IgD-negative memory B cell (primary cell): ENCODE data around the gene LDLRAD4. TPM values are rescaled to one million over a fixed set of nuclear protein-coding genes. Genes with fewer than 3 reads are reported as not detected.

Experiments used
- H3K27ac Mint-ChIP-seq, 3 donors: one replicate each; pipeline ENCODE4 v1.8.0; 2020 to 2022; ENCODE audit warnings: mild to moderate bottlenecking in 3 of 3, mixed read lengths in 3 of 3, moderate library complexity in 1 of 3
- H3K27me3 Mint-ChIP-seq: one replicate; pipeline ENCODE4 v1.8.0; 2021; ENCODE audit warnings: mixed read lengths
- H3K36me3 Mint-ChIP-seq: one replicate; pipeline ENCODE4 v1.8.0; 2020; ENCODE audit warnings: mild to moderate bottlenecking, mixed read lengths
- H3K4me1 Mint-ChIP-seq, 3 donors: one replicate each; pipeline ENCODE4 v1.8.0; 2020 to 2022; ENCODE audit warnings: mixed read lengths in 3 of 3, mild to moderate bottlenecking in 1 of 3
- H3K4me3 Mint-ChIP-seq, 4 donors: one replicate each; pipeline ENCODE4 v1.8.0; 2020 to 2022; ENCODE audit warnings: mild to moderate bottlenecking in 4 of 4, mixed read lengths in 4 of 4, moderate library complexity in 3 of 4
- H3K9me3 Mint-ChIP-seq, 3 donors: one replicate each; pipeline ENCODE4 v1.8.0; 2020 to 2021; ENCODE audit warnings: mixed read lengths in 3 of 3, mild to moderate bottlenecking in 1 of 3
- polyA plus RNA-seq: library from polyadenylated mRNA; unstranded; fragments of 300-500 nt; fragmentation: Illumina TruSeq; gene quantifications from one replicate; pipeline ENCODE4 v1.2.3, GENCODE V29; 2021

Gene LDLRAD4
- polyA plus RNA-seq, 1 donor from 2014 or later, result 5.1 TPM

GRCh38 chr18:13580351-13580750, 361.8 kb downstream of the LDLRAD4 start:
- peaks cover 3% of the 10 kb centered on the region for H3K36me3 Mint-ChIP-seq
- H3K4me1 Mint-ChIP-seq, result peaks cover 43 to 46% (median 45%) of the 10 kb centered on the region in 3 donors
- peak overlapping the region in 1 of 4 donors; percentile 57 for H3K4me3 Mint-ChIP-seq
- no peaks in the 10 kb centered on the region for H3K27me3 Mint-ChIP-seq
- H3K27ac Mint-ChIP-seq, result peak overlapping the region in 1 of 3 donors; percentile 41
- no peaks in the 10 kb centered on the region for H3K9me3 Mint-ChIP-seq

DNA sequence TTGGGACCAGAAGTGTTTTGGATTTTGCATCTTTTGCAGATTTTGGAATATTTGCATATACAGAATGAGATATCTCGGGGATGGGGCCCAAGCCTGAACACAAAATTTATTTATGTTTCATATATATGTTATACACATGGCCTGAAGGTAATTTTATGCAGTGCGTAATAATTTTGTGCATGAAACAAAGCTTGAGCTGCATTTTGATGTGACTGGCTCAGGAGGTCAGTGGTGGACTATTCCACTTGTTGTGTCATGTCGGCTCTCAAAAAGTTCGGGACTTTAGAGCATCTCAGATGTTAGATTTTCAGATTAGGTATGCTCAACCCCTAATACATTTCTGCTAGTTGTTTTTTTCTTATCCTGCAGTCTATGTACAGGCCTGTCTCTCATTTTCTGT, 362.4 kb downstream of the LDLRAD4 start:
- Mint-ChIP-seq H3K27me3 (no peaks in the 10 kb centered on the region), H3K4me3 (no peak overlapping the region), H3K36me3 (peaks cover 1% of the 10 kb centered on the region), H3K27ac (peak overlapping the region in 1 of 3 donors; percentile 31), H3K4me1 (peaks cover 44 to 48% (median 45%) of the 10 kb centered on the region in 3 donors), H3K9me3 (no peaks in the 10 kb centered on the region)

DNA sequence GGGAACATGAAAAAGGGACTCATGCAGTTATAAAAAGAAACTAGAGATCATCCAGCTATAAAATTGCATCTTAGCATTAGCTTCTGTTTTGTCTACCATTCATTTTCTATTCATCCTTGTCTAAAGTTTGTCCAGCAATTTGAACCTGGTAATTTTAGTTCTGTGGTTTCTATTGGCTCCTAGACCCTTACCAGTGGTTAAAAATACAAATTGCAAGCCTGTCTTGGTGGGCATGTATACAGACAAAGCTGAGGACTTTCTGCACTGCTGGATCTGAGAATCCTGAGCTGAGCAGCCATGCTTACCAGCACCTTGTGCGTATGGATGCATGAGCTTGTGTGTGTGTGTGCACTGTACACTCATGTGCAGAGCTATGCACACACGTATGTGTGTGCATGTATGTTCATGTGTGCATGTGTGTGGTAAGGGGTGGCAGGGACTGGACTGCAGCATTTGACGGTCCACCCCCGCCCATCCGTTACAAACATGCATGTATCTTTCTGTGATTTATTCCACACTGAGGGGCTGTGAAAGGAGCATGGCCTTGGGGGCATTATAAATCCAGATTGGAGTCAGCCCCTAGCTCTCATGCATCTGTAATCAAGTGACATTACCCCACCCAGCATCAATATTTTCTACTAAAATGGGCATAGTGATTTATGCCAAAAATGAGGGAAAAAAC, 363.1 kb downstream of the LDLRAD4 start:
- H3K4me3 Mint-ChIP-seq, result no peak overlapping the region
- peaks cover 42 to 49% (median 43%) of the 10 kb centered on the region in 3 donors for H3K4me1 Mint-ChIP-seq
- no peaks in the 10 kb centered on the region for H3K9me3 Mint-ChIP-seq
- no peaks in the 10 kb centered on the region for H3K27me3 Mint-ChIP-seq
- no peak overlapping the region for H3K27ac Mint-ChIP-seq
- H3K36me3 Mint-ChIP-seq, result peaks cover 1% of the 10 kb centered on the region

DNA sequence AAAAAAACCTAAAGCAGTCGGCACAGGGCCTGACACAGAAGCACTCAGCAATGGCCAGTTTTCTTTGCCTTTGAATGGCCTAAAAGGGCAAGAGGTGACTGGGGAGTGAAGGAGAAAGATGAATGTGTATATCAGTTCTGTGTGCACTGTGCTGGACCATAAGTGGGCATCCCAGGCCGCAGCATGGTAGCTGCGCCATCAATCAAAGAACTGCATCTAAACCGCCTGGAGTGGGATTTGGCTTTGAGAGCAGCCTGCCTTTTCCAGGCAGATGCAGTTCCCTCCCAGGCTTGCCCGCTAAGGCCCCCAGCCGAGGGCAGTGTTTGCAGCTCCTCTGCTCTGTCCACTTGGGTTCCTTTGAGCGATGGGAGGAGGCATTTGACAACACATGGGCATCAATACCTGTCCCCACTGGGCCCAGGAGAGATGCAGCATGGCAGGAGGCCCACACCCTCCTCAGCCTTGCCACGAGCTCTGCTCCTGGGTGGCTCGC, 363.7 kb downstream of the LDLRAD4 start:
- Mint-ChIP-seq H3K36me3 (peaks cover 1% of the 10 kb centered on the region), H3K9me3 (no peaks in the 10 kb centered on the region), H3K27ac (no peak overlapping the region), H3K27me3 (no peaks in the 10 kb centered on the region), H3K4me1 (peaks cover 40 to 48% (median 42%) of the 10 kb centered on the region in 3 donors), H3K4me3 (no peak overlapping the region)

- peaks cover 32 to 41% (median 37%) of the 10 kb centered on the region in 3 donors for H3K4me1 Mint-ChIP-seq
- H3K4me3 Mint-ChIP-seq, result no peak overlapping the region
- no peaks in the 10 kb centered on the region for H3K27me3 Mint-ChIP-seq
- H3K36me3 Mint-ChIP-seq, result peaks cover 1% of the 10 kb centered on the region
- peak overlapping the region in 1 of 3 donors; percentile 62 for H3K27ac Mint-ChIP-seq
- no peaks in the 10 kb centered on the region for H3K9me3 Mint-ChIP-seq
These were observed 365.3 kb downstream of the LDLRAD4 start for GRCh38 chr18:13583576-13584550.

DNA sequence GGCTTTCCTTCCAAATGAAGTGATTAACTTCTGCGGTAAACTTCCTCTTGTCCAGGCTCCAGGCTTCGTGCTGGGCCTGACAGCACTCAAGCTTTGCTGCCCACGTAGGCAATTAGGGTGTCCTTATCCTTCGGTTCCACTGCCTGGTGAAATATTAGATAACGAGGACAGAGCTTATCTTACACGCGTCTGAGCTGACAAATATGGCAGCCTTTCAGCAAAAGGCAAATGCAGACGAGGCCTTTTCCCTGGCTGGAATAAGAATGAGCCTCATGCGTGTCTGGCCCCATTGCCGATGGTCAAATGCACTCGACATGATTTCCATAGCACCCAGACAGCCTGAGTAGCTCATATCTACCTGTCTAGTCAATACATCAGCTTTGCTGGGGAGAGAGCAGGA, 366.3 kb downstream of the LDLRAD4 start:
- Mint-ChIP-seq H3K36me3 (peaks cover 1% of the 10 kb centered on the region), H3K4me1 (peaks cover 26 to 39% (median 30%) of the 10 kb centered on the region in 3 donors), H3K9me3 (no peaks in the 10 kb centered on the region), H3K4me3 (peak overlapping the region in 3 of 4 donors; percentile 1 to 43 (median 9)), H3K27ac (peak overlapping the region; percentile 7 to 78 (median 19)), H3K27me3 (no peaks in the 10 kb centered on the region)

DNA sequence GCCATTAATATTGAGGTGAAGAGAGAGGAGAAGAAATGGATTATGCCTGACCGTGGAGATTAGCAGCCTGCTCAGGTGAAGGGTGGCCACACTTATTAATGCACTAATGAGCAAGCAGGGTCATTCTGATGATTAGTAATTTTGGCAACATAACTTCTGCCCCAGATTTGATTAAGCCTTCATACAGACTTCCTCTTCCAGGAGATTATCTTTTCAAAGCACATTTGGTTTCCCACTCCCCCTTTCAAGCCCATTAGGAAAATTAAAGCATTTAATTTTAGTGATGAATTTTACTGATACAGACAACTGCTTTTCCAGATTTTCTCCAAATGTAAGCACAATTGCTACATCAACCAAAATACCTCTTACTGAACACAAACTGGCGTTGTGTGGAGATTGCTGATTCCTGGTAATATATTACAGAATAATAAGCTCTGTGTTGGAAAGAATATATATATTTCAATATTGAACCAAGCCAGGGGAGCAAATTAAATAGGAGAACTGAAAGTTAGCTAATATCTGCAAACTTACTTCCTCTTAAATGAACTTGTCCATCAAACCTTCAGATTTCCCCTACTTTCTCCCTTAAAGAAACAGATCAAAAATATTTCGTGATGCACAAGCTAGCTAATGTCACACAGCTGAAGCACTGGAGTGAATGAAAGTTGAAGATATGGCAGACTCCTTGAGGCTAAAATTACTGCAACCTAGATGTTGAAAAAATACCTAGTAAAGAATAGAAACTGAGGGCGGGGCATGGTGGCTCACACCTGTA, 367.0 kb downstream of the LDLRAD4 start:
- peaks cover 1% of the 10 kb centered on the region for H3K36me3 Mint-ChIP-seq
- no peaks in the 10 kb centered on the region for H3K27me3 Mint-ChIP-seq
- H3K4me1 Mint-ChIP-seq, result peaks cover 23 to 37% (median 26%) of the 10 kb centered on the region in 3 donors
- peak overlapping the region; percentile 1 to 69 (median 48) for H3K4me3 Mint-ChIP-seq
- H3K9me3 Mint-ChIP-seq, result no peaks in the 10 kb centered on the region
- peak overlapping the region; percentile 19 to 89 (median 78) for H3K27ac Mint-ChIP-seq

DNA sequence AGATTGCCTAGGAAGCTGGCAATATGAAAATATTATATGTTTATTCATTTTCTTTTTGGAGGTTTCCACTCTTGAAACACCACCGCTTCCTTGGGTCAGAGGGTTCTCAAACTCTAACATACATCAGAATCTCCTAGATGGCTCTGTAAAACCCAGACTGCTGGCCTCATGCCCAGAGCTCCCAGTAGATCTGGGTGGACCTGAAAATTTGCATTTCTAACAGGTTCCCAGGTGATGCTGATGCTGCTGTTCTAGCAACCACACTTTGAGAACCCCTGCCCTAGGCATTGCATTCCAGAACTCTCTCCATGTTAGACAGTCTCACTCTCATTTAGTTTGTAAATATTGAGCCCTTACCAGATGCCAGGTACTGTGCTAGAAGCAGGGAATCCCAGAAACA, 368.4 kb downstream of the LDLRAD4 start:
- Mint-ChIP-seq H3K27me3 (no peaks in the 10 kb centered on the region), H3K36me3 (peaks cover 1% of the 10 kb centered on the region), H3K9me3 (no peaks in the 10 kb centered on the region), H3K27ac (peak overlapping the region in 1 of 3 donors; percentile 61), H3K4me3 (peak overlapping the region in 2 of 4 donors; percentile 20 to 76), H3K4me1 (peaks cover 24 to 37% (median 26%) of the 10 kb centered on the region in 3 donors)

DNA sequence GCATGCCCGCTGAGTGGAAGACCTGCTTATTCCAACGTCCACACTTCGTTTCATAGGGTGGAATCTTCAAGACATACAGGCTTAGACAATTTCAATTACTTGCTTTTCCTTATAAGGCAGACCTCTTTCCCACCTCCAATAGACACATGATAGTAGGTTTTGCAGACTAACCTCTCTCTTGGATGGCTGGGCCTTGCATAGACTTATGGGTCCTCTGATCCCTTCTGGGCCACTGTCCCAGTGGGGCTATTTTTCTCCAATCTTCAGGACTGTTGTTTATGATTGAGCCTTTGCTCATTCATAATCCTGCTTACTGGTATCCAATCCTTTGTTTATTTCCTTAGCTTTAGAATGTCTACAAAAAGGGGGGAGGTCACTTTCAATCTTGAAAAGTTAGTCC, 368.9 kb downstream of the LDLRAD4 start:
- Mint-ChIP-seq H3K4me3 (peak overlapping the region in 2 of 4 donors; percentile 20 to 76), H3K27me3 (no peaks in the 10 kb centered on the region), H3K9me3 (no peaks in the 10 kb centered on the region), H3K36me3 (peaks cover 1% of the 10 kb centered on the region), H3K4me1 (peaks cover 27 to 37% (median 29%) of the 10 kb centered on the region in 3 donors), H3K27ac (peak overlapping the region in 1 of 3 donors; percentile 61)

DNA sequence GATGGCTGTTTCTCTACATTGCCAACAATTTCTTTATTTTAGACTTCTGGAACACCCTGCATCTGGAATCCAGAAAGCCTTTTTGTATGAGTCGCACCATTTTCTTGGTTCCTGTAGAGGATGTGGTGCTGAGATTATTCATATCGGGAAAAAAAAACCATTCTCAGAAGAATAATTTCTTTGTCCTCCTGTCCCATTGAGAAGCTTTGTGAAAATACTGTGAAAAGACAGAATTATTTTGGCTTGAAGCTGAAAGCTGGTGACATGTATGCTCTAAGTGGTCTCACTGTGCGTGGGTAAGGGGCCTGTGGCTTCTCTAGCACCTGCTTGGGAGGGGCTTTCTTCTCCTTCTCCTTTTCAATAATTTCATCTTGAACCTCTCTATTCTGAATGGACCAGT, 369.4 kb downstream of the LDLRAD4 start:
- Mint-ChIP-seq H3K4me3 (no peak overlapping the region), H3K4me1 (peaks cover 27 to 37% (median 29%) of the 10 kb centered on the region in 3 donors), H3K9me3 (no peaks in the 10 kb centered on the region), H3K27me3 (no peaks in the 10 kb centered on the region), H3K36me3 (peaks cover 1% of the 10 kb centered on the region), H3K27ac (peak overlapping the region in 2 of 3 donors; percentile 61 to 69)

DNA sequence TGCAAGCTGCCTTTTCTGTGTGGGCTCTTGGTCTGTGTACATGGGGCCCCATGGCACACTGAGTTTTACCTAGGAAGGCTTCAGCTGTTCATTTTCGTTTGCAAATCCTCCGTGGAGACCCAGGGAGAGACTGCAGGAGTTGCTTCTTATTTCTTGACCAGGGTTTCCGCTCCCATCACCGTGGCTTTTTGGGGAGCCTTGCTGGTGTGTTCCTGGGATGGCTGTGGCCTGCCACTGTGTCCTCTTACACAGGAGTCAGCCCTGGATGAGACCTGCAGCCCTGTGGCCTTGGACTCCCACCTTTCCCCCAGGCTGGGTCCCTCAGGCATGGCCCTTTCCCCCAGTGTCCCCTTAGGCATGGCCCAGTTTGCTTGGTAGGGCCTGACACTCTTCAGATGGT, 370.8 kb downstream of the LDLRAD4 start:
- no peak overlapping the region for H3K27ac Mint-ChIP-seq
- H3K9me3 Mint-ChIP-seq, result no peaks in the 10 kb centered on the region
- no peak overlapping the region for H3K4me3 Mint-ChIP-seq
- H3K36me3 Mint-ChIP-seq, result no peaks in the 10 kb centered on the region
- H3K27me3 Mint-ChIP-seq, result no peaks in the 10 kb centered on the region
- peaks cover 26 to 33% (median 27%) of the 10 kb centered on the region in 3 donors for H3K4me1 Mint-ChIP-seq

DNA sequence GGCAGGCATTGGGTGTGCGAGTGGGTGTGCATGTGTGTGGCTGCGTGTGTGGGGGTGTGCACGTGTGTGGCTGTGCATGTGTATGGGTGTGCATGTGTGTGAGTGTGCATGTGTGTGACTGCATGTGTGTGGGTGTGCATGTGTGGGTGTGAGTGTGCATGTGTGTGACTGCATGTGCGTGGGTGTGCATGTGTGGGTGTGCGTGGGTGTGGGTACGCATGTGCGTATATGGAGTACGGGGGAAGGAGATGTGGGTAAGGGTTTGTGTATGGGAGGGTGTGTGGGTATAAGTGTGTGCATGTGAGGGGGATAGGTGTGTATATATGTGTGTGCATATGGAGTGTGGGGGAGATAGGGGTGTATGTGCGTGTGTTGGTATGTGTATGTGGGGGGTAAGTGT, 371.4 kb downstream of the LDLRAD4 start:
- Mint-ChIP-seq H3K9me3 (peaks cover 0 to 2% (median 0%) of the 10 kb centered on the region in 3 donors), H3K4me1 (peaks cover 24 to 27% (median 24%) of the 10 kb centered on the region in 3 donors), H3K27me3 (no peaks in the 10 kb centered on the region), H3K27ac (peak overlapping the region in 1 of 3 donors; percentile 71), H3K36me3 (no peaks in the 10 kb centered on the region), H3K4me3 (no peak overlapping the region)

GRCh38 chr18:13592246-13592645, 373.7 kb downstream of the LDLRAD4 start:
- peak overlapping the region in 1 of 3 donors; percentile 86 for H3K27ac Mint-ChIP-seq
- peaks cover 7 to 21% (median 16%) of the 10 kb centered on the region in 3 donors for H3K9me3 Mint-ChIP-seq
- peaks cover 7 to 9% (median 8%) of the 10 kb centered on the region in 3 donors for H3K4me1 Mint-ChIP-seq
- H3K27me3 Mint-ChIP-seq, result peaks cover 2% of the 10 kb centered on the region
- no peaks in the 10 kb centered on the region for H3K36me3 Mint-ChIP-seq
- H3K4me3 Mint-ChIP-seq, result no peak overlapping the region

DNA sequence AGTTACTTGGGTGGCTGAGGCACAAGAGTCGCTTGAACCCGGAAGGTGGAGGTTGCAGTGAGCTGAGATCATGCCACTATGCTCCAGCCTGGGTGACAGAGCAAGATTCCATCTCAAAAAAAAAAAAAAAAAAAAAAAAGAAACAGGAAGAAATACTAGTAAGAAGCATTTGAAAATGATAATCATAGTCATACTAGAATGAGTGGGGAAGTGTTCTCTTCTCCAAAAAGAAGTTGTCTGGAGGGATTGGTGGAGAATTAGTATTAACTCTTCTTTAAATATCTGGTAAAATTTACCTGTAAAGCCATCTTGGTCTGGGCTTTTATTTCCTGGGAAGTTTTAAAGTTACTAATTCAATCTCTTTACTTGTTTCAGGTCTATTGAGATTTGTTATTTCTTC, 376.0 kb downstream of the LDLRAD4 start:
- H3K27ac Mint-ChIP-seq, result no peak overlapping the region
- H3K4me3 Mint-ChIP-seq, result no peak overlapping the region
- peaks cover 2% of the 10 kb centered on the region for H3K36me3 Mint-ChIP-seq
- peaks cover 12 to 34% (median 29%) of the 10 kb centered on the region in 3 donors for H3K9me3 Mint-ChIP-seq
- peaks cover 3 to 5% (median 4%) of the 10 kb centered on the region in 3 donors for H3K4me1 Mint-ChIP-seq
- peaks cover 2% of the 10 kb centered on the region for H3K27me3 Mint-ChIP-seq
